HepG2 (cell line): ENCODE measurements around the gene NECAP2. TPM values are rescaled to one million over a fixed set of nuclear protein-coding genes. Genes with fewer than 3 reads are reported as not detected.
A peak's percentile ranks its signal among the peaks of the same experiment; 100 is the strongest.

ENCODE experiments used
- ATRX ChIP-seq: sonication (generic); formaldehyde crosslinking; IDR thresholded peaks from 2 replicates; pipeline ENCODE4 v1.4.0; 2020; ENCODE audit warnings: missing genetic modification reagents, borderline replicate concordance
- BCL3 ChIP-seq: sonication (generic); formaldehyde crosslinking; IDR thresholded peaks from 2 replicates; pipeline ENCODE4 v1.5.1; 2020; ENCODE audit warnings: mild to moderate bottlenecking, missing genetic modification reagents, moderate library complexity
- DNMT3B ChIP-seq: conservative IDR thresholded peaks from 2 replicates; pipeline ENCODE4 v1.6.1; 2016; ENCODE audit warnings: missing biosample characterization, control low read depth
- ELF1 ChIP-seq: sonication (generic); formaldehyde crosslinking; IDR thresholded peaks from 2 replicates; pipeline ENCODE4 v1.4.0; 2020; ENCODE audit warnings: missing genetic modification reagents
- IRF1 ChIP-seq: sonication (generic); formaldehyde crosslinking; IDR thresholded peaks from 2 replicates; pipeline ENCODE4 v1.4.0; 2020; ENCODE audit warnings: low read depth, mild to moderate bottlenecking, missing genetic modification reagents
- MED1 ChIP-seq: sonication (generic); formaldehyde crosslinking; IDR thresholded peaks from 2 replicates; pipeline ENCODE4 v1.4.0; 2020; ENCODE audit warnings: missing genetic modification reagents
- MTF2 ChIP-seq: sonication (generic); formaldehyde crosslinking; IDR thresholded peaks from 2 replicates; pipeline ENCODE4 v1.5.0; 2020; ENCODE audit warnings: missing genetic modification reagents, borderline replicate concordance
- NFIB ChIP-seq: sonication (generic); formaldehyde crosslinking; IDR thresholded peaks from 2 replicates; pipeline ENCODE4 v1.9.0; 2021; ENCODE audit warnings: missing genetic modification reagents, mild to moderate bottlenecking, borderline replicate concordance
- PAXIP1 ChIP-seq: sonication (generic); formaldehyde crosslinking; conservative IDR thresholded peaks from 2 replicates; pipeline ENCODE4 v1.4.0; 2020; ENCODE audit warnings: mild to moderate bottlenecking, missing genetic modification reagents, moderate library complexity
- POLR2G ChIP-seq: fragments of 200-400 bp; formaldehyde crosslinking; IDR thresholded peaks from 2 replicates; pipeline ENCODE4 v1.6.1; 2018; ENCODE audit warnings: mild to moderate bottlenecking, low read depth, low read length, moderate library complexity
- SATB2 ChIP-seq: sonication (generic); formaldehyde crosslinking; IDR thresholded peaks from 2 replicates; pipeline ENCODE4 v1.5.0; 2020; ENCODE audit warnings: missing genetic modification reagents
- TBX3 ChIP-seq: fragments of 450-650 bp; IDR thresholded peaks from 2 replicates; pipeline ENCODE4 v1.6.1; 2017; ENCODE audit warnings: antibody characterized with exemption, mild to moderate bottlenecking, inconsistent platforms, borderline replicate concordance
- ZFP36L2 ChIP-seq: sonication (generic); formaldehyde crosslinking; IDR thresholded peaks from 2 replicates; pipeline ENCODE4 v1.4.0; 2020; ENCODE audit warnings: missing genetic modification reagents
- ZFP62 ChIP-seq: sonication (generic); formaldehyde crosslinking; IDR thresholded peaks from 2 replicates; pipeline ENCODE4 v1.4.0; 2020; ENCODE audit warnings: missing genetic modification reagents
- ZFYVE20 ChIP-seq: sonication (generic); formaldehyde crosslinking; IDR thresholded peaks from 2 replicates; pipeline ENCODE4 v1.8.0; 2023; ENCODE audit warnings: low read depth, mild to moderate bottlenecking, moderate library complexity, missing genetic modification reagents, borderline replicate concordance
- ZNF335 ChIP-seq: sonication (generic); formaldehyde crosslinking; IDR thresholded peaks from 2 replicates; pipeline ENCODE4 v1.4.0; 2020; ENCODE audit warnings: missing genetic modification reagents
- ZNF710 ChIP-seq: sonication (generic); formaldehyde crosslinking; IDR thresholded peaks from 2 replicates; pipeline ENCODE4 v1.5.0; 2020; ENCODE audit warnings: mild to moderate bottlenecking, missing genetic modification reagents, borderline replicate concordance
- ZNF737 ChIP-seq: sonication (generic); formaldehyde crosslinking; IDR thresholded peaks from 2 replicates; pipeline ENCODE4 v1.5.0; 2020; ENCODE audit warnings: missing genetic modification reagents, mild to moderate bottlenecking, borderline replicate concordance
- ZNF775 ChIP-seq: sonication (generic); formaldehyde crosslinking; IDR thresholded peaks from 2 replicates; pipeline ENCODE4 v1.4.0; 2020; ENCODE audit warnings: missing genetic modification reagents, mild to moderate bottlenecking, moderate library complexity, borderline replicate concordance
- ZNF879 ChIP-seq: sonication (generic); formaldehyde crosslinking; IDR thresholded peaks from 2 replicates; pipeline ENCODE4 v1.8.1; 2023; ENCODE audit warnings: missing genetic modification reagents
- polyA plus RNA-seq, 8 experiments: library from polyadenylated mRNA; depleted of rRNA in 3 of 8; stranded (reverse) in 7 of 8; unstranded in 1 of 8; fragments of >200 nt; fragmentation: Illumina TruSeq in 4 of 8; extraction: Trizol in 4 of 8; gene quantifications; 2 replicates each; pipeline versions ENCODE4 v1.2.1 to v1.2.3, GENCODE V29; 2011 to 2016; ENCODE audit warnings: low read depth in 4 of 8, missing spikeins in 1 of 8, mixed read lengths in 1 of 8; ENCODE audit not compliant: insufficient read depth in 1 of 8
- total RNA-seq, 5 experiments: library from RNA; depleted of rRNA; stranded (reverse); fragments of >200 nt; fragmentation: Illumina TruSeq; extraction: Trizol; gene quantifications; 2 replicates each; pipeline ENCODE4 v1.2.3, GENCODE V29; 2016; ENCODE audit warnings: low read depth in 1 of 5

Gene NECAP2
- total and polyA plus RNA-seq, 2 of the 13 experiments (the other 11 are each of a cell fraction or from before 2014, with no cell fraction given) = 38.5 to 52.3 TPM

GRCh38 chr1:16498573-16499413 is 58.3 kb downstream of the NECAP2 start (continued):
- TF ChIP-seq DNMT3B (CRISPR knock-in tag) (no peak), ELF1 (no peak), ZFP62 (no peak), MTF2 (CRISPR knock-in tag) (no peak), ZFYVE20 (CRISPR knock-in tag) (no peak; the same call in 1 of the 2 replicates), PAXIP1 (CRISPR knock-in tag) (0 out of 2 replicates have a peak, but pooled peaks have one; percentile 25), BCL3 (CRISPR knock-in tag) (peak; percentile 74; the same call in 1 of the 2 replicates), NFIB (no peak), ATRX (no peak), TBX3 (no peak), IRF1 (CRISPR knock-in tag) (no peak), MED1 (no peak), ZNF879 (CRISPR knock-in tag) (no peak), ZNF335 (CRISPR knock-in tag) (no peak), SATB2 (CRISPR knock-in tag) (no peak), ZNF737 (CRISPR knock-in tag) (no peak), ZNF710 (CRISPR knock-in tag) (no peak), POLR2G (peak; percentile 60; the same call in 1 of the 2 replicates), ZFP36L2 (no peak), ZNF775 (CRISPR knock-in tag) (no peak)
